GM12873 (cell line): ENCODE measurements around the gene KIF12.

ENCODE experiments used
- CTCF ChIP-seq: IDR thresholded peaks from 2 replicates; pipeline ENCODE4 v1.5.1; 2012; ENCODE audit warnings: low read depth, mild to moderate bottlenecking, moderate library complexity, low read length, control low read depth; ENCODE audit not compliant: insufficient read depth; ENCODE audit errors: missing control alignments

Gene KIF12

GRCh38 chr9:114060711-114061110 lies 38.4 kb downstream of the KIF12 start:
- no peak for TF ChIP-seq CTCF

GRCh38 chr9:114060070-114060469 lies 39.0 kb downstream of the KIF12 start:
- no peak for TF ChIP-seq CTCF

GRCh38 chr9:114059047-114059803 lies 39.9 kb downstream of the KIF12 start:
- no peak for TF ChIP-seq CTCF

GRCh38 chr9:114058688-114059046 lies 40.4 kb downstream of the KIF12 start:
- TF ChIP-seq CTCF, result no peak

GRCh38 chr9:114057161-114057885 lies 41.8 kb downstream of the KIF12 start:
- TF ChIP-seq CTCF, result no peak

- TF ChIP-seq CTCF, result no peak
Observed at GRCh38 chr9:114056527-114056926, 42.6 kb downstream of the KIF12 start.

GRCh38 chr9:114055894-114056293 lies 43.2 kb downstream of the KIF12 start:
- no peak for TF ChIP-seq CTCF
